SKM-1 (cell line): ENCODE measurements around the gene CHEK2.
"Not testable (repeated sequence)": the region's sequence is repeated elsewhere in the genome, so short reads cannot be mapped to it uniquely, and the experiment has no call there.

ENCODE experiments used
- DNase-seq: peaks from one replicate; lab custom pipeline; 2025; ENCODE audit not compliant: unreplicated experiment; lab: John Stamatoyannopoulos, UW

The CHEK2 gene

DNA sequence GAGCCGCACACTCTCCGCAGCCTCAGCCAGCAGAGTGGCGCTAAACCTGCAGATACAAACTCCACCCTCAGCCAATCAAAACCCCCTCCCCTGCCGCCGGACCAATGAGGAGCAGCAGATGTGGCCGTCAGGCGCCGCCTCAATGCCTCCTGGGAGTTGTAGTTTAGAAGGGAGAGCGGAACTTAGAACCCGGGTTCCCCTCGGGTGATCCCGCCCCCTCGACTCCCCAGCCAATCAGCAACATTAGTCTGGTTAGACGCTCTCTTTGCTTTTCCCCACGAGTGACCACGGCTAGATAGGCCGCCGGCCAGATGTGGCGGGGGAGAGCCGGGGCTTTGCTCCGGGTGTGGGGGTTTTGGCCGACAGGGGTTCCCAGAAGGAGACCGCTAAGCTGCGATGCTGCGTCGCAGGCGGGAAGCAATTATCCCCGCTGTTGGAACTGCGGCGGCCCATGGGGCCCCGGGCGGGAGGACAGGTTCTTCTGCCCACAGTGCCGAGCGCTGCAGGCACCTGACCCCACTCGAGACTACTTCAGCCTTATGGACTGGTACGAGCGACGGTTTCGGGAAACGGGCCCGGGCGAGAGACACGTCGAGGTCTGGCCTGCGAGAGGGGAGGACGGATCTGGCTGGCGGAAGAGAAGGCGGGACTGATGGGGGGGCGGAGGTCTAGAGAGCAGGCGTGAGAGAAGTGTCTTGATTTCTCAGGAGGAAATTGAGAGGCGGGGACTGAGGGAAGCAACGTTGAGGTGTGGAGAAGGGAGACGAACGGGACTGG is at the start of gene CHEK2, which contains the start of gene HSCB:
Gene CHEK2 (minus strand): TSS at position 36 of the 777 bp plus-strand sequence. CDS start 7,099 bp downstream, outside the sequence.
Gene HSCB (plus strand): TSS at position 255 of the 777 bp plus-strand sequence. CDS start 57 bp downstream, at position 312.
- peak; percentile 97 for DNase-seq

DNA sequence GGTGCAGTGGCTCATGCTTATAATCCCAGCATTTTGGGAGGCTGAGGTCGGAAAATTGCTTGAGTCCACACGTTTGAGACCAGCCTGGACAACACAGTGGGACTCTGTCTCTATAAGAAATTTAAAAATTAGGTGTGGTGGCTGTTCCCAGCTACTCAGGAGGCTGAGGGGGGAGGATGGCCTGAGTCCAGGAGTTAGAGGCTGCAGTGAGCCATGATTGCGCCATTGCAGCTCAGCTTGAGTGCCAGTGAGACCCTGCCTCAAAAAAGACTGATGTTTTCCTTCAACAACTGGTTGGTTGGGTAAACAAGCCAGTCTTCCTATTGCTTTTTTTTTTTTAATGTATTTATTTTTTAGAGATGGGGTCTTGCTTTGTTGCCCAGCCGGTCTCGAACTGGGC is 49.5 kb upstream of the CHEK2 start:
- no peak for DNase-seq

DNA sequence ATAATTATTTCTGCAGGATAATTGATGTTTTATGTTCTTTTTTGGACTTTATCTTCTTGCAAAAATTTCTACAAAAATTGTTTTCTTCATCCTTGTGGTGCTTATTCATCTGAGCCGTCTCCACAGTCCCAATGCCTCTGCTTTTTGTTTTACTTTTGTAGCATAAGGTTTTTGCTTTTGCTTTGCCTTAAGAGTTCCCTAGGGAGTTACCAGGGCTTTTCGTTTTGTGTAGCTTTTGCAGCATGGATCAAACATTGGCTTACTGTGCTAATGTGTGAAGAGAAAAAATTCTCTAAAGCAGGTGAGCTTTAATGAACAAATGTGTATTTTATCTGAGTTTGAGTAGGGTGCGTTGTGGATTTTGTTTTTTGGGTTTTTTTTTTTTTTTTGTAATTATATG is 47.0 kb upstream of the CHEK2 start:
- DNase-seq, result no peak

DNA sequence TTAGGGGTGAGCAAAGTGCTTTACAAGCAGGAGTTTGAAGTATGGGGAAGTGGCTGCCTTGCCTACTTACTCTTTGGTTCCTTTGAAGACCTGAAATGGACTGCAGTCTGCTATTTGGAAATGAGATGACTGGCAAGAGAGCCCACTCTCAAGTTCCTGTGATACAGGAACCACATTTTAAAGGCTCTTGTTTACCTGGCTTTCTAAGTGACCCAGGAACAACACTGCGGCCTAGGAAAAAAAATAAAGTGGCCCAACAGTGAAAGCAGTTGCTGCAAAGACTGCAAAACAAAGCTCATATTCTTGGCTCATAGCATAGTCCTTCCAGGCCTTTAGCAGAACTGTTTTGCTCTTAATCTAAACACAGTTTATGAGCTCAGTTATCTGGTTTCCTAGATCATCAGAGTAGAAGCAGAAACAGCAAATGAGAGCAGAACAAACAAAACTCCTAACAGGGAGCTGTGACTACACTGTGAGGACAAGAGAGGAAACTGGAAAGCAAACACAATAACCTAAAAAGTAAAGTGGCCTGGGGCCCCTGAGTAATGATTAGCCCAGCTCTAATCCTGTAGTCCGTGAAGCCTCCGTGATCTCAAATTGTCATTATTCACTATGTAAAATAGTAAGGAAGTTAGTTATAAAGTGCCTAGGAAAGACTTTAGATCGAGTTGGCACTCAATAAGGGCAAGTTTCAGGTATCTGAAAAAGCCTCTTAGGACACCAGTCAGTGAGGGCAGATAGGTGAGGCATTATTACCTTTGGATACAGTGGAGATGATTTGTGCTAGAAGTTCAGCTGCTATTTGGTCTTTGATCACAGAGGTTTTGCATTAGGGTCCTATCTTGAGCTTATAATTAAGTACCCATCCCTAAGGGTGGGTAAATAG is 42.4 kb upstream of the CHEK2 start:
- no peak for DNase-seq

DNA sequence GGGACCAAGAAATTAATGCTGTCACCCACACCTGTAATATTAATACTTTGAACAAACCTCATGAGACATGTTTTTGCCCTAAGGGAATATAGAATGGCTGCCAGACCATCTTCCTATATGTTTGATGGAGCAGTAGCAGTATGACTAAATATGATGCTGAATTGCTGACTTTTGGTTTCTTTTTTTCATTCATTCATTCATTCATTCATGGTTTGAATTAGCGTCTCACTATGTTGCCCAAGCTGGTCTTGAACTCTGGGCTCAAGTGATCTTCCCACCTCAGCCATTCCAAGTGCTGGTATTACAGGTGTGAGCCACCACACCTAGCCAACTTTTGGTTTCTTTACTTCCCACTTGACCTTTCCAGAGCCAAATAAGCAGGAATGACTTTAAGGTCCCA is 38.7 kb upstream of the CHEK2 start:
- no peak for DNase-seq

DNA sequence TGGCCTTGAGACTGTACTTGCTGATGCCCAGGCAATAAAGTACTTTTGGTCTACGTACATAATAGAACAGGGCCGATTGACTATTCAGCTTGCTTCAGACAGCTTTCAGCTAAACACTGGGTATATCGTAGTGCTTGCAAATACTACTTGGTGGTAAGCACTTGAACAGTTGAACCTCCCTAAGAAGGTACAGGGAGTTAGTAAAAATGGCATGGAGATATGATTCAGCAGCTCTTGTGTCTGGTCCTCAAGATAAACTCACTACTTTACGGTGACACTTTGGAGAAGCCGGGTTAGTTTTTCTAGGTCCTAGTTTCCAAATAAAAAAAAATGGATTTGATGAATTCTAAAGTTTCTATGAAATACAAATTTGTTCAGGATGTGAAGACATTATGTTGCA is 38.2 kb upstream of the CHEK2 start:
- no peak for DNase-seq

DNA sequence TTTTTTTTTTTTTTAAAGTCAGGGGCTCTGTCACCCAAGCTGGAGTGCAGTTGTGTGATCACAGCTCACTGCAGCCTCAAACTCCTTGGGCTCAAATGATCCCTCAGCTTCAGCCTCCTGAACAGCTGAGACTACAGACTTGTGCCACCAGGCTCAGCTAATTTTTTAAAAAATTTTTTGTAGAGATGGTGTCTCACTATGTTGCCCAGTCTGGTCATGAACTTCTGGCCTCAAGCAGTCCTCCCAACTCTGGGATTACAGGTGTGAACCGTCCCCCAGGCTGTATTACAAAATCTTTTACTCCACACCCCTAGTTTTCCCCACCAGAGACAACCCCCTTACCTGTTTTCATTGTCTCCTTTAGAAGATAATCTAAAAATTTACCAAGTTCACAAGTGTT is 32.8 kb upstream of the CHEK2 start:
- no peak for DNase-seq

DNA sequence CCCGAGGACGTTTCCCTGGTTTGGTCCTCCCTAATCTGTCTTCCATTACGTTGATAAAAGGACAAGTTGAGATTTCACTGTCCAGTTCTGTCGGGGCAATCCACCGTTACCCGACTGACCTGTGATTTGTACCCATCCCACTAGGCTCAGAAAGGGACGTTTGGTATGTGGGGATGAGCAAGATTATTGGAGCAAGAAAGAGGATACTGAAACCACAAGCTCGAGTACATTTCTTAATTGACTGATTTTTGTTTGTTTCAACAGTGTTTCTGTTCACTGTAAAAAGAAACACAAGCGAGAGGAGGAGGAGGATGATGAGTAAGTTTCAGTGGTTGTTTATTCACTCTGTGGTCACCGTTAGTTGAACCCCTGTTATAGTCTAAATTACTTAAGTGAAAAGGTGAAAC is 31.8 kb upstream of the CHEK2 start:
- DNase-seq, result no peak

DNA sequence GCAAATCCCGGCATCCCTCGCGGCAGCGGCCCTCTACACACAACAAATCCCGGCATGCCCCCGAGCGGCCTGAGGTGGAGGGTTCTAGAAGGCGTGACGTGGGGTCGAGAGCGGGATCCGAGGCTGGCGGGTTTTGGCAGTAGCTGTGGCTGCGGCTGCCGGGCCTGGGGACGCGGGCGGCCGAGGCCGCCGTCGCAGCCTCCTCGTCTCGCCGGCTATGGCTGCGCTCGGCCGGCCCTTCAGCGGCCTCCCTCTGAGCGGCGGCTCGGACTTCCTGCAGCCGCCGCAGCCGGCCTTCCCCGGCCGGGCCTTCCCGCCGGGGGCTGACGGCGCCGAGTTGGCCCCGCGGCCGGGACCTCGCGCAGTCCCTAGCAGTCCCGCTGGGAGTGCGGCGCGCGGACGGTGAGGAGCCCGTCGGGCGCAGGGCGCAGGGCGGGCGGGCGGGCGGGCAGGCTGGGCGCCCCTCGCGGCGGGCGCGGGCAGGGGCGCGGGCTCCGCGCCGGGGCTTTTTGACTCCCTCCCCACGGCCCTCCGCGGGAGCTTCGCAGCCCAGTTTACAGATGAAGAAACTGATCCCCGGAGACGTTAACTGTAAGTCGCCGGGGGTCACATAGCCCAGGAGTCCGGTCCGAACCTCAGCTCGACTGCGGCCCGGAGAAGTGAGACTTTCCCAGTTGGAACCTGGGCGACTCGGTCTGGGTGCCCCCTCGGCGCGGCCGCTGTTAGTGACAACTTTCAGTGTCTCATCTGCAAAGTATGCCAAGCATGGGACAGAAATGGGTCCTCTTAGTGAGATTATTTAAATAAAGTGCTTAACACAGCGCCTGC is 31.2 kb upstream of the CHEK2 start, which contains the start of gene CCDC117:
Gene CCDC117 (plus strand): TSS at position 63 of the 828 bp plus-strand sequence. CDS start 155 bp downstream, at position 218.
- DNase-seq, result peak; percentile 85

DNA sequence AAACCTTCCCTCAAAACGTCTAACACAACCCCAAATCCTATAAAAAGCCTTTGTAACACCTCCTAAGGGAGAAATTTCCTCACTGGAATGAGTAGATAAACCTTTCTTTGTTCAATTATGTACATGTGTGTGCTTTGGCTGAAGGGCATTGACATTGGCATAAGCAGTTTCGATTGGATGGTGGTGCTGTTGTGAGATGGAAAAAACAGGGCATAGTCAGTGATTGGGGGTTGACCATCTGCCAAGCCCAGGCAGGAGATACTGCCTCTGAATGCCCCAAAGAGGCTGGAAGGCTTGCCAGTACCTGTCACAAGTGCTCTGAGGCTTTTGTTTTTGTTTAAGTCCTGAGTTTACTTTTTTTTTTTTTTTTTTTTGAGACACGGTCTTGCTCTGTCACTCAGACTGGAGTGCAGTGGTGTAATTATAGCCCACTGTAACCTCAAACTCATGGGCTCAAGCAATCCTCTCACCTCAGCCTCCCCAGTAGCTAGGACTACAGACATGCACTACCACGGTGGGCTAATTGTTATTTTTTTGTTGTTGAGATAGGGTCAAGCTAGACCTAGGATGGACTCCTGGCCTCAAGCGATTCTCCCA is 29.7 kb upstream of the CHEK2 start:
- no peak for DNase-seq

DNA sequence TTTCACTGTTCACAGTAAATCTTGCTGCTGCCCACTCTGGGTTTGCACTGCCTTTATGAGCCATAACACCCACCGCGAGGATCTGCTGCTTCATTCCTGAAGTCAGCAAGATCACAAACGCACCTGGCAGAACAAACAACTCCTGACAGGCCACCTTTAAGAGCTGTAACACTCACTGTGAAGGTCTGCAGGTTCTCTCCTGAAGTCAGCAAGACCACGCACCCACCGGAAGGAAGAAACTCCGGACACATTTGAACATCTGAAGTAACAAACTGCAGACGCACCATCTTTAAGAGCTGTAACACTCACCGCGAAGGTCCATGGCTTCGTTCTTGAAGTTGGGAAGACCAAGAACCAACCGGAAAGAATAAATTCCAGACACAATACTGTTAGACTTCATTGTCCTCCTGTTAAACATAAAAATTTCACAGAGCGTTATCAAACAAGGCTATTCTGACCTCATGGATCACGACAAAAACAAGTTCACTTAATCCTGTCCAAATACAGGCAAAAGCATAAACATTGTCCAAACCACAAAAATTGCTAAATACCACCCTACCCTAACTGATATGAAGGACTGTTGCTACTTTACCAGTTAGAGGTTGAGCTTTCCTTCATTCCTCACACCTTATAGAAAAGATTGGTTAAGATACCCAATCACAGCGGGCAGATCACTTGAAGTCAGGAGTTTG is 27.9 kb upstream of the CHEK2 start:
- DNase-seq, result no peak

DNA sequence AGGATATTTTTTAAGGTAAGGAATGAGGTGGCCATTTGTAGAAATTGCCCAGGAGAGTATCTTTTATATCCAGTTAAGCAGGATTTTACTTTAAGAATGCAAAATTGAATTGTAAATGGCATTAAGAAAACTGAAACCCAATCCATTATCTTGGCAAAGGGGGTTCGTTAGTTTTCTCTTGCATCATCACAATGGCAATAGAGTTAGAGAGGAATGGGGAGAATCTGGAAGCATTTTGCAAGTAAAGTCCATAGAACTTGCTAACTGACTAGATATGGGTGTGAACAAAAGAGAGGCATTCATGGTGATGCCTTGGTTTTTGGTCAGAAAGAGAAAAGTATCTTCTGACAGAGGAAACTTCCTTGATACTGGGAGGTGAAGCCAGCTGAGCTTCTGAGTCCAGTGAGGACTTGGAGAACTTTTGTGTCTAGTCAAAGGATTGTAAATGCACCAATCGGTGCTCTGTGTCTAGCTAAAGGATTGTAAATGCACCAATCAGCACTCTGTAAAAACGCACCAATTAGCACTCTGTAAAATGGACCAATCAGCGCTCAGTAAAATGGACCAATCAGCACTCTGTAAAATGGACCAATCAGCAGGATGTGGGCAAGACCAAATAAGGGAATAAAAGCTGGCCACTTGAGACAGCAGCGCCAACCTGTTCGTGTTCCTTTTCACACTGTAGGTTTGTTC is 27.2 kb upstream of the CHEK2 start:
- no peak for DNase-seq

DNA sequence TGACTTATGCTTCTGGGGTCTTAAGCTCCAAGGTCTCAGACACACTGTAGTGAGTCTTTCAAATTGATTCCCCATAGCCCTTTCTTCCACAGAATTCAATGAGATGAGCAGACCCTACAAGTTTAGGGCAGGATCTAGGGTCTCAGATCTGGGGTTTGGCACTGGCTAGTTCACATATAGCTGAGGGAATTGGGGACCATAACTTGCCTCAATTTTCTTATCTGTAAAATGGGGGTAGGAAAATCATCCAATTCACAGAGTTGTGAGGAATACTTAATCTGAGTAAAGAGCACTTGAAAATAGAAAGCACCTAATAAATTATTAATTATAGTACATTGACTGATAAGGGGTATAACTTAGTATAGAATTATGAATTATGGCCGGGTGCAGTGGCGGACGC is 25.0 kb upstream of the CHEK2 start:
- no peak for DNase-seq

DNA sequence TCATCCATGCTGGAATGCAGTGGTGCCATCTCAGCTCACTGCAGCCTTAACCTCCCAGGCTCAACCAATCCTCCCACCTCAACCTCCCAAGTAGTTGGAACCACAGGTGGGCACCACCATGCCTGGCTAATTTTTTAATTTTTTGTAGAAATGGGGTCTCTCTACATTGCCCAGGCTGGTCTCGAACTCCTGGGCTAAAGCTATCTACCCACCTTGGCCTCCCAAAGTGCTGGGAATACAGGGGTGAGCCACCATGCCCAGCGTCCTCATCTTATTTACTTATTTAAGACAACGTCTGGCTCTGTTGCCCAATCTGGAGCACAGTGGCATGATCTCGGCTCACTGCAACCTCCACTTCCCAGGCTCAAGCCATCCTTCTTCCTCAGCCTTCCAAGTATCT is 20.4 kb upstream of the CHEK2 start:
- not testable (repeated sequence) for DNase-seq

DNA sequence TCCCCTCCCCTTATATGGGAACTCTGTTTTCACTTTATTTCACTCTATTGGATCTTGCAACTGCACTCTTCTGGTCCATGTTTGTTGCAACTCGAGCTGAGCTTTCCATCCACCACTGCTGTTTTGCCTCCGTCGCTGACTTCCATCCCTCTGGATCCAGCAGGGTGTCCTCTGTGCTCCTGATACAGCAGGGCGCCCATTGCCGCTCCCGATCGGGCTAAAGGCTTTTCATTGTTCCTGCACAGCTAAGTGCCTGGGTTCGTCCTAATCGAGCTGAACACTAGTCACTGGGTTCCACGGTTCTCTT is 19.8 kb upstream of the CHEK2 start:
- no peak for DNase-seq

DNA sequence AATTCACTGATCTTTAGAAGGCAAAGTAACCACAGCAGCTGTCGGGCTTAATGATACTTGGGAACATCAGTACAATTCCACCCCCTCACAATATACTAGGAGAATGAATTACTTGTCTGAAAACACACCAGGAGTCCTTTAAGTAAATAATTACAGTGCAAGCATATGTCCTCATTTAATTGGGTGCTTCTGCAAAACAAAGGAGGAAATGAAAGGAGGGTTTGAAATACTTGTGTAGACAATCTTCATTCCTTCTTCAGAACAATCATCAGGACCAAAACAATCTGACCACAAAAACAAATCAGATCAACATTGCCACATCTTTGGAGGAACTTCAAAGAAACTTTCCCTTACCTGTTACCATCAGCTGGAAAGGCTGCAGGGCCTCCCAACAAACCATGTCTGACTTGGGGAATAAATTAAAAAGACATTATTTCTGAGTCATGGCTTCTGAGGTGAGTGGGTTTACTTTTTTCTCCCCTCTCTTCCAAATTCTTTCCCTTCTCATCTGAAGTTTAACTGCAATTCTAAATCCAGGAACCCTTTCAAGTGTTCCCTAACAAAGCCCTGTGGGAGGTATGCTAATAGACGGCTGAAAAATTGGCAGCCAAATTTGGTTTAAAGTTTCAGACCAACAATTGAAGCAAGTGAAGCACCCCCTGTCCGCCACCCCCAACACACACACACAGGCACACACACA is 18.4 kb upstream of the CHEK2 start:
- no peak for DNase-seq

DNA sequence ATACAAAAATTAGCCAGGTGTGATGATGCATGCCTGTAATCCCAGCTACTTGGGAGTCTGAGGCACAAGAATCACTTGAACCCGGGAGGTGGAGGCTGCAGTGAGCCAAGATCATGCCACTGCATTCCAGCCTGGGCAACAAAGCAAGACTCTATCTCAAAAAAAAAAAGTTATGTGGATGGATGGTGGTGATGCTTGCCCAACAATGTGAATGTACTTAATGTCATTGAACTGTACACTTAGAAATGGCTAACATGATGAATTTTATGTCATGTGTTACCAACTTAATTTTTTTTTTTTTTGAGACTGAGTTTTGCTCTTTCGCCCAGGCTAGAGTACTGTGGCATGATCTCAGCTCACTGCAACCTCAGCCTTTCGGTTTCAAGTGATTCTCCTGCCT is 12.9 kb upstream of the CHEK2 start:
- not testable (repeated sequence) for DNase-seq

DNA sequence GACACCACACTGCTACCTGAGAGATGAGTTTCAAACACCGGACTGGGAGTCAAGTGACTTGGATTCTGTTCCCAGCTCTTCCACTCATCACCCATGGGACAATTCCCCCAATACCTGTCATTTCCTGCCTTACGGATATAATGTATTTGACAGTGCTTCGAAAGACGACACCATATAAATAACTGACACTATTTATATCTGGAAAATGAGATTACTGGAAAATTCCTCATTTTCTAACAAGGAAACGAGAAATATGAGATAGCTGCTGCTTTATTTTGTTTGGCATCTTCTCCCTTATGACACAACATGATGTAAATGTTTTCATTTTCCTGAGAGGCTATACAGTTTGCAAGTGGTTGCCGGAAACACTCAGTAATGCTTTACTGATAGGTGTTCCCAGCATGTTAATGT is 8.9 kb upstream of the CHEK2 start:
- no peak for DNase-seq

DNA sequence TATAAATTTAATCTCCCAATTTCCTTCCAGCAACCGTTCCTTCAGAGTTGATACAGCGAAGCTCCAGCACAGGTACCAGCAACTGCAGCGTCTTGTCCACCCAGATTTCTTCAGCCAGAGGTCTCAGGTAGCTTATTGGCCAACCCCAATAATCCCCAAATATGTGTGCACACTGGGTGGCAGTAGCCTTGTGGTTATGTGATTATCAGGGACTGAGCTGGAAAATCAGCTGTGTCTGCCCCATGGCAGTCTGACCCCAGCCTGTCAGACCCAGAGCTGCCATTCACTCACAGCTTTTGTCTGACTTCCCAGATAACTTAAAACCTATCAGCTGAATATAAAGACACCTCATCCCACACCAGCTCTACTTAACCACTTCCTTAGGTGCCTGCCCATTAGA is 2.2 kb upstream of the CHEK2 start:
- DNase-seq, result no peak
